HG03342 (cell line): Measurements from ENCODE around the gene AKR1C8.
"Not testable (repeated sequence)": the region's sequence is repeated elsewhere in the genome, so short reads cannot be mapped to it uniquely, and the experiment has no call there.

ENCODE experiments used
- ATAC-seq: cut with Tn5 transposase; IDR thresholded peaks from one replicate; pipeline ENCODE4 v1.9.1; 2021; ENCODE audit warnings: mild to moderate bottlenecking, moderate library complexity; ENCODE audit not compliant: unreplicated experiment

AKR1C8 gene

DNA sequence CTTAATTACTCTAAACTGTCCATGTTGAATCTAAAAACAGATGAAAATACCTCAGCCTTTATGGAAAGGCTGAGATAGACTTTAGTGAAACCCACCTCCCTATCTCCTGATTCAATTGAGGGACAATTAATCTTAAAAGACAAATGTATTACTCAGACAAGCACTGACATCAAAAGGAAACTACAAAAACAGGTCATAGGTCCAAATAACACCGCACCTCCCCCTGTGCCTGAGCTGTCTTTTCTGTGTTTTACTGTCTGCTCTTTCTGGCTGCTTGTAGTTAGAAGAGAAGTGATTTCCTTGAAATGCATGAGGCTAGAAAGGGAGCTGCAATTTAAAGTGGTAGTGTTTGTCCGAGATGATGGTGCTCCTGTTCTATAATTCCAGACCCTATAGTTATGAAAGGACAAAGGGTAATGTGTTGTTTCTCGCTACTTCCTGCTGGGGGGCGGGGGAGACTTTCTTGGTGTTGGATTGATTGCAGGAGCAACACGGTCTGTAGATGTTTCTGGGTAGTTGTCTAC is 16.0 kb downstream of the AKR1C8 start:
- ATAC-seq: no peak

GRCh38 chr10:5165738-5166137 is 19.2 kb downstream of the AKR1C8 start:
- ATAC-seq: no peak

- no peak for ATAC-seq
Observed at GRCh38 chr10:5163487-5163886, 21.5 kb downstream of the AKR1C8 start.

- ATAC-seq: no peak
Observed at GRCh38 chr10:5159126-5159525, 25.8 kb downstream of the AKR1C8 start.

- no peak for ATAC-seq
Observed at GRCh38 chr10:5157501-5157900, 27.4 kb downstream of the AKR1C8 start.

GRCh38 chr10:5155951-5156350 is 29.0 kb downstream of the AKR1C8 start:
- ATAC-seq: no peak

DNA sequence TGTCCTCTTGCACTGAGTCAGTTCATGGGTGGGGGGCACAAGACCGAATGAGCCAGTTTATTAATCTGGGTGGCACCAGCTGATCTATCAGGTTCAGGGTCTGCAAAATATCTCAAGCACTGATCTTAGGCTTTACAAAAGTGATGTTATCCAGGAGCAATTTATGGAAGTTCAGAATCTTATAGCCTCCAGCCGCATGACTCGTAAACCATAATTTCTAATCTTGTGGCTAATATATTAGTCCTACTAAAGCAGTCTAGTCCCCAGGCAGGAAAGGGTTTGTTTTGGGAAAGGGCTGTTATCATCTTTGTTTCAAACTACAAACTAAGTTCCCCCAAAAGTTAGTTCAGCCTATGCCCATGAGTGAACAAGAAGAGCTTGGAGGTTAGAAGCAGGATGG is 33.9 kb downstream of the AKR1C8 start:
- no peak for ATAC-seq

DNA sequence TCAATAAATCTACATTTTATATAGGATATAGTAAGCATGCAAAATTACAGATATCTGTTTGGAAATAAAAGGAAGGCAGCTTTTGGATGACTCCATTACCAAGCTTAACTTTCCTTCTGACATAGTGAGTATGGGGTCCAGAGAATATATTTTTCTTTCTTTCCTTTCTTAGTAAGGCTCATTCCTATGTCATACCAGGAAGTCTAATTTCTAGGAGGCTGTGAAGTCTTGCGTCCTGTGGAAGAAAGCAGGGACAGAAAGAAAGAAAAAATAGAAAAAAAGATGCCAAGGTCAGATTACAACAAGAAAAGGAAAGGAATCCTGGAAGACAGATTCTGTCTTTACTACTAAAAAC is 36.3 kb downstream of the AKR1C8 start:
- ATAC-seq: no peak

DNA sequence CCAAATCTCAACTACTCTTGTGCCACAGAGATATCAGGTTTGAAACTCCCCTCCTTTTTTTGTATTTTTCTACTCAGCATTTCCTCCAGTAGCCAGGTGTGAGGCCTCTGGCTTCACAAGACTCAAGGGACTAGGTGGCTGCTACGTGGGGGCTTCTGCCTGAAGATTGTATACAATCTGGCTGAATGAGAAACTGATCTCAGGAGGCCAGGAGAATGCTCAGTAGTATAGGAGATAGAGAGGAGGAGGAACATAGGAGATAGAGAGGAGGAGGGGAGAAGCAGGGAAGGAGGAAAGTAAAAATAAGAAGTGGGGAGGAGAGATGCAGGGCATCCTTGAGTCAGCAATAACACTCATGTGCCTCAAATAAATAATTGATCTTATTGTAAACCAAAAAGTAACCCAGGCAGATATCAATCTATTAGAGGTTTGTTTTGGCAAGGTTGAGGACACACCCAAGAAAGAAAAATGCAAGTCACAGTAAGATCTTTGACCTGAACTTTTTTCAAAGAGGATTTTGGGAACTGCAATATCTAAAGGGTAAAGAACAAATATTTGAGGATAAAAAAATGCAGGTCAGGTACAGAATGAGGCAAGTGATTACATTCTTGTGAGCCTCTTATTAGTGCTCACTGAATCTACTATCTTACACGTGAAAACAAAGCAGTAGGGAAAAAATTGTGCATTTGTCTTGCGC is 36.8 kb downstream of the AKR1C8 start:
- no peak for ATAC-seq

DNA sequence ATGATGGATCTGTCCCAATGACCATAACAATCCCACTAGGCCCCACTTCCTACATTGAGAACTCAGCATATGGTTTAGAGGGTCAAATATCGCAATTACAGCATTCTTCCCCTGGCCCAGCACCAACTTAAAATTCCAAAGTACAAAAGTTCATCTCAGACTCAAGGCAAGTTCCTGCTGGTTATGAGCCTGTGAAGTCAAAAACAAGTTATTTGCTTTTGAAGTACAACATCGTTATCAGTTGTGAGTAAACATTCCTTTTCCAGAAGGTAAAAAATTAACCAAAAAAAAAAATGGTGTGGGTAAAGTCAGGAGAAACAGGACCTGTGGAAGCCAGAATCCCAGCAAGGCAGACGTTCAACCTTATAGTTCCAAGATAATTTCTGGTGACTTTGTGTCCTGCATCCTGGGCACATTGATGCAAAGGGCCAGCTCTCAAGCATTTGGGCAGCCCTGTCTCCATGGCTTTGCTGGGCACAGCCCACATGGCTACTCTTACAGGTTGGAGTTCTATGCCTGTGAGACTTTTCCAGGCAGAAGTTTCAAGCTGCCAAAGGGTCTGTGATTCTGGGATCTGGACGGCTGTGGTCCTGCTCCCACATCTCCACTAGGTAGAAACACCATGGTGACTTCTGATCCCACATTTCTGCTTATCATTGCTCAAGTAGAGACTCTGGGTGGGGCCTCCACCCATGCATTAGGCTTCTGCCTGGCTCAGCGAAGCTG is 37.5 kb downstream of the AKR1C8 start:
- ATAC-seq: no peak

- ATAC-seq: no peak
Observed at GRCh38 chr10:5146920-5147254, 38.1 kb downstream of the AKR1C8 start.

- no peak for ATAC-seq
Observed at GRCh38 chr10:5143137-5143536, 41.8 kb downstream of the AKR1C8 start.

DNA sequence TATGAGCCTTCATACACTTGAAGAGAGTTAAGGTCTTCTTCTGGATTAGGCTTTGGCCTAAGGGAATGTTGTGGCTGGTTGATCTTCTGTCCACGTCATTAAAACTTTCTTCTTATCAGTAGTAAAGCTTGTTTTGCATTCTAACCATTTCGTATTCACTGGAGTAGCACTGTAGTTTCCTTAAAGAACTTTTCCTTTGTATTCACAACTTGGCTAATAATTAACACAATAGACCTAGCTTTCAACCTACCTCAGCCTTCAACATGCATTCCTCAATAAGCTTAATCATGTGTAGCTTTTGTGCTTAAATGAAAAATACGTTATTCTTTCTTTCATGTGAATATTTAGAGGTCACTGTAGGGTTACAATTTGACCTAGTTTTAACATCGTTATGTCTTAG is 42.8 kb downstream of the AKR1C8 start:
- ATAC-seq: no peak

- ATAC-seq: not testable (repeated sequence)
Observed at GRCh38 chr10:5137699-5138098, 47.3 kb downstream of the AKR1C8 start.

GRCh38 chr10:5136468-5137087 is 48.4 kb downstream of the AKR1C8 start:
- ATAC-seq: no peak

- ATAC-seq: no peak
Observed at GRCh38 chr10:5135581-5135980, 49.4 kb downstream of the AKR1C8 start.

DNA sequence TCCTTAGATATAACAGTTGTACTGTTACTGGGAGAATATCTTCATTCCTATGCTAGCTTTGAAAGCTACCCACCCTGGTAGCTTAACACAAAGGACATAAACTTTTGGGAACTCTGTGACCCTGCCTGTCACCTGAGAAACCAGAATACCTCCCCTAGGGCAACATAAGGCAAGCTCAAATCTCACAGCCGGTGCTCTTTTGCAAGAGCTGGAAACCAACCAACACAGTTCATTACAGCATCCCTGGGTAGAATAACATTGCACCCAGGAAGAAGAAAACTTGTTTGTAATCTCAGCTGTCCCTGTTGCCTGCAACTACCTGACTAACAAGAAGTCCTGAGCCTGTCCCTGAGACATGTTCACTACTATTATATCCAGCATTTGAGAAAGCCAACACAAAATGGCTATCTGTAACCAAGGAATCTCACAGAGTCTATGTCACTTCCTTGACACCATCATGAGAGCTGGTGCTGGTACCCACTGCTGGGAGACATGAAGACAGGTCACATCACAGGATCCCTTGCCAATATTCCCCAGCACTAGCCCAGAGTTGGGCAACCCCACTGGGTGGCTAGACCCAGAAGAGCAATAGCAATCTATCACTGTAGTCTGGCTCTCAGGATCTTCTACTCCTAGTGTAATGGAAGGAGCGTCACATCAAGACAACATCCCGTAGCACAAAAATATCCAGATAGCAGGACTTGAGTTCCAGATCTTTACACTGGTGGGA is 59.5 kb downstream of the AKR1C8 start:
- no peak for ATAC-seq

DNA sequence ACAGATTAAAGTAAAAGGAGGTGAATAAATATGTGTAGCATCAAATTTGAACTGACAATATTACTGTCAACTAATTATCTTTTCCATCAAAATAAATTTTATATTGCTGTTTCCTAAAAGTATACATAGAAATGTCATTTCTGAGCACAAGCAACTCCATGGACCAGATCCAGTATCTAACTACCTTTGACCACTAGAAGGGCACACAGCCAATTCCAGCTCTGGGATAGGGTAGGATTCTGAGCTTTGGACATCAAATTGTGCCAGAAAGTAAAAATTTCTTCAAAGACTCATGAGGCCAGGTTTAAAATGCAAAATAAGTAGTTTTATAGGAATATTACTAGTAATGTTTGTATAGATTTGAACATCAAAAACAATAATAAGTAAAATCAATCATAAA is 61.1 kb downstream of the AKR1C8 start:
- ATAC-seq: no peak

DNA sequence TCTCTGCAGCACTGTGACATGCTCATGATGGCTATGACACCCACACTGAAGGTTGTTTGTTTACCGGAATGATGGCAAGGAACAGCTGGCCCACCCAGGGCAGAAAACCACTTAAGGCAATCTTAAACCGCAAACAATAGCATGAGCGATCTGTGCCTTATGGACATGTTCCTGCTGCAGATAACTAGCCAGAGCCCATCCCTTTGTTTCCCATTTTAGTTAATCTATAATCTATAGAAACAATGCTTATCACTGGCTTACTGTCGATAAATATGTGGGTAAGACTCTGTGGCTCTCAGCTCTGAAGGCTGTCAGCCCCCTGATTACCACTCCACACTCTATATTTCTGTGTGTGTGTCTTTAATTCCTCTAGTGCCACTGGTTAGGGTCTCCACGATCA is 65.0 kb downstream of the AKR1C8 start:
- not testable (repeated sequence) for ATAC-seq

- no peak for ATAC-seq
Observed at GRCh38 chr10:5117026-5117425, 67.9 kb downstream of the AKR1C8 start.

GRCh38 chr10:5116621-5117020 is 68.3 kb downstream of the AKR1C8 start:
- ATAC-seq: no peak
